Measurements from ENCODE around the gene TGFBRAP1.

TGFBRAP1 gene

GRCh38 chr2:105313877-105314276 lies 15.7 kb downstream of the TGFBRAP1 start:
- DNase-seq (ENCODE audit: low read depth, low spot score) = no peak

GRCh38 chr2:105309147-105309545 lies 20.4 kb downstream of the TGFBRAP1 start:
- DNase-seq (ENCODE audit: low read depth, low spot score) = no peak

- no peak for DNase-seq (ENCODE audit: low read depth, low spot score)
These were observed 21.0 kb downstream of the TGFBRAP1 start for GRCh38 chr2:105308382-105309146.

GRCh38 chr2:105307962-105308361 lies 21.6 kb downstream of the TGFBRAP1 start:
- DNase-seq (ENCODE audit: low read depth, low spot score) = no peak

GRCh38 chr2:105307550-105307949 lies 22.0 kb downstream of the TGFBRAP1 start:
- no peak for DNase-seq (ENCODE audit: low read depth, low spot score)

- no peak for DNase-seq (ENCODE audit: low read depth, low spot score)
These were observed 22.4 kb downstream of the TGFBRAP1 start for GRCh38 chr2:105307146-105307545.

GRCh38 chr2:105301646-105302045 lies 27.9 kb downstream of the TGFBRAP1 start:
- DNase-seq (ENCODE audit: low read depth, low spot score) = no peak

GRCh38 chr2:105299290-105299689 lies 30.2 kb downstream of the TGFBRAP1 start:
- DNase-seq (ENCODE audit: low read depth, low spot score) = no peak

- no peak for DNase-seq (ENCODE audit: low read depth, low spot score)
These were observed 31.5 kb downstream of the TGFBRAP1 start for GRCh38 chr2:105298017-105298416.

GRCh38 chr2:105297216-105297615 lies 32.3 kb downstream of the TGFBRAP1 start:
- no peak for DNase-seq (ENCODE audit: low read depth, low spot score)

GRCh38 chr2:105296017-105296611 lies 33.4 kb downstream of the TGFBRAP1 start:
- no peak for DNase-seq (ENCODE audit: low read depth, low spot score)

- DNase-seq (ENCODE audit: low read depth, low spot score) = no peak
These were observed 34.6 kb downstream of the TGFBRAP1 start for GRCh38 chr2:105294844-105295481.

GRCh38 chr2:105294046-105294445 lies 35.5 kb downstream of the TGFBRAP1 start:
- no peak for DNase-seq (ENCODE audit: low read depth, low spot score)

- no peak for DNase-seq (ENCODE audit: low read depth, low spot score)
These were observed 37.6 kb downstream of the TGFBRAP1 start for GRCh38 chr2:105291981-105292380.

GRCh38 chr2:105290981-105291660 lies 38.4 kb downstream of the TGFBRAP1 start:
- no peak for DNase-seq (ENCODE audit: low read depth, low spot score)

- no peak for DNase-seq (ENCODE audit: low read depth, low spot score)
These were observed 41.4 kb downstream of the TGFBRAP1 start for GRCh38 chr2:105288133-105288532.

- DNase-seq (ENCODE audit: low read depth, low spot score) = no peak
These were observed 41.8 kb downstream of the TGFBRAP1 start for GRCh38 chr2:105287692-105288091.

- DNase-seq (ENCODE audit: low read depth, low spot score) = no peak
These were observed 46.0 kb downstream of the TGFBRAP1 start for GRCh38 chr2:105283532-105283931.

GRCh38 chr2:105280281-105280680 lies 49.3 kb downstream of the TGFBRAP1 start:
- no peak for DNase-seq (ENCODE audit: low read depth, low spot score)

GRCh38 chr2:105279126-105279525 lies 50.4 kb downstream of the TGFBRAP1 start:
- DNase-seq (ENCODE audit: low read depth, low spot score) = no peak

- DNase-seq (ENCODE audit: low read depth, low spot score) = no peak
These were observed 50.9 kb downstream of the TGFBRAP1 start for GRCh38 chr2:105278654-105279053.

GRCh38 chr2:105274046-105274445 lies 55.5 kb downstream of the TGFBRAP1 start:
- no peak for DNase-seq (ENCODE audit: low read depth, low spot score)

All from activated naive CD8-positive, alpha-beta T cell treated with anti-CD3 and anti-CD28 coated beads, Interleukin-2, amount 50 U/mL, for 16 hours (primary cell).